Thoracic aorta (tissue), 2 donors: ENCODE results near the gene IMP3. TPM values are rescaled to one million over a fixed set of nuclear protein-coding genes. Genes with fewer than 3 reads are reported as not detected.

Experiments
- ATAC-seq: fragments of 150-250 bp; one replicate; pipeline ENCODE4 v1.8.0; 2017; ENCODE audit warnings: low read depth; ENCODE audit not compliant: insufficient number of reproducible peaks, low FRiP score
- DNase-seq: peaks from one replicate; pipeline ENCODE4 v3.0.0-alpha.2; 2020; ENCODE audit warnings: low spot score
- H3K27ac ChIP-seq, 2 donors: fragments of 200-600 bp; sonication (generic); 1 replicate in 1 of 2; 2 replicates in 1 of 2; pipeline ENCODE4 v1.5.1; 2016; ENCODE audit warnings: mild to moderate bottlenecking in 2 of 2, moderate library complexity in 2 of 2
- H3K27me3 ChIP-seq: fragments of 200-600 bp; sonication (generic); replicated peaks from 2 replicates; pipeline ENCODE4 v1.6.0; 2016; ENCODE audit warnings: mild to moderate bottlenecking; ENCODE audit not compliant: insufficient read depth
- H3K36me3 ChIP-seq: fragments of 200-600 bp; sonication (generic); one replicate; pipeline ENCODE4 v1.5.1; 2016
- H3K4me1 ChIP-seq, 2 donors: fragments of 200-600 bp; sonication (generic); 1 replicate in 1 of 2; 2 replicates in 1 of 2; pipeline versions ENCODE4 v1.5.1 to v1.6.0; 2016; ENCODE audit warnings: low read depth in 2 of 2, mild to moderate bottlenecking in 1 of 2; ENCODE audit not compliant: control insufficient read depth in 1 of 2
- H3K4me3 ChIP-seq: fragments of 200-600 bp; sonication (generic); 2 replicates; pipeline ENCODE4 v1.5.1; 2016; ENCODE audit warnings: mild to moderate bottlenecking
- H3K9me3 ChIP-seq: fragments of 200-600 bp; sonication (generic); 2 replicates; pipeline ENCODE4 v1.5.1; 2016
- total RNA-seq, 2 donors: library from RNA; depleted of rRNA; stranded (reverse); fragments of >200 nt; gene quantifications; one replicate each; pipeline versions ENCODE4 v1.1.0 to v1.2.3, GENCODE V29; 2016
- TF ChIP-seq, protein P1 (sequence below): fragments of 200-600 bp; sonication (generic); IDR thresholded peaks from one replicate; pipeline ENCODE4 v1.5.1; 2019; ENCODE audit warnings: antibody characterized with exemption

IMP3 gene
- total RNA-seq, 2 donors from 2014 or later: 79.9 to 127 TPM

DNA sequence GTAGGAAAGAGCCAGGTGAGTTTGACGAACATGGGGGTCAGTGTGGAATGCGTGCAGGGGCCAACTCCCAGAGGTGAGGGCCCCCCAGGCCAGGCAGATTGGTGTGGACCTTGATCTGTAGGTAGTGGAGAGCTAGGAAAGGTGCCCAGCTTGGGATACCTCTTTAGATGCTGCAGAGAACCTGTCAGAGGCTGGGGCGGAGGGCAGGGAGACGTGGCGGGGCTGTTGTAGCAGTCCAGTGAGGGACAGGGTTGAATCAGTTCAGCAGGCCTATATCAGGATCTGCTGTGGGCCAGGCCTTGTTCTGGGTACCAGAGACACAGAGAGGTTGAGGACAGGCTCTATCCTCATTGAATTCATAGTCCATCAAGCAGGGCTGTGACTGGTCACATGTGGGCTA lies 16.3 kb upstream of the IMP3 start:
- Histone ChIP-seq H3K4me3 (no peak overlapping the region), H3K27ac (peak overlapping the region; percentile 21 to 53), H3K36me3 (peaks cover 21% of the 10 kb centered on the region), H3K9me3 (no peaks in the 10 kb centered on the region), H3K4me1 (peaks cover 57 to 85% of the 10 kb centered on the region in 2 donors), H3K27me3 (no peaks in the 10 kb centered on the region)
- no peak for DNase-seq
- TF ChIP-seq, protein P1, sequence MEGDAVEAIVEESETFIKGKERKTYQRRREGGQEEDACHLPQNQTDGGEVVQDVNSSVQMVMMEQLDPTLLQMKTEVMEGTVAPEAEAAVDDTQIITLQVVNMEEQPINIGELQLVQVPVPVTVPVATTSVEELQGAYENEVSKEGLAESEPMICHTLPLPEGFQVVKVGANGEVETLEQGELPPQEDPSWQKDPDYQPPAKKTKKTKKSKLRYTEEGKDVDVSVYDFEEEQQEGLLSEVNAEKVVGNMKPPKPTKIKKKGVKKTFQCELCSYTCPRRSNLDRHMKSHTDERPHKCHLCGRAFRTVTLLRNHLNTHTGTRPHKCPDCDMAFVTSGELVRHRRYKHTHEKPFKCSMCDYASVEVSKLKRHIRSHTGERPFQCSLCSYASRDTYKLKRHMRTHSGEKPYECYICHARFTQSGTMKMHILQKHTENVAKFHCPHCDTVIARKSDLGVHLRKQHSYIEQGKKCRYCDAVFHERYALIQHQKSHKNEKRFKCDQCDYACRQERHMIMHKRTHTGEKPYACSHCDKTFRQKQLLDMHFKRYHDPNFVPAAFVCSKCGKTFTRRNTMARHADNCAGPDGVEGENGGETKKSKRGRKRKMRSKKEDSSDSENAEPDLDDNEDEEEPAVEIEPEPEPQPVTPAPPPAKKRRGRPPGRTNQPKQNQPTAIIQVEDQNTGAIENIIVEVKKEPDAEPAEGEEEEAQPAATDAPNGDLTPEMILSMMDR: no peak
- ATAC-seq: no peak

DNA sequence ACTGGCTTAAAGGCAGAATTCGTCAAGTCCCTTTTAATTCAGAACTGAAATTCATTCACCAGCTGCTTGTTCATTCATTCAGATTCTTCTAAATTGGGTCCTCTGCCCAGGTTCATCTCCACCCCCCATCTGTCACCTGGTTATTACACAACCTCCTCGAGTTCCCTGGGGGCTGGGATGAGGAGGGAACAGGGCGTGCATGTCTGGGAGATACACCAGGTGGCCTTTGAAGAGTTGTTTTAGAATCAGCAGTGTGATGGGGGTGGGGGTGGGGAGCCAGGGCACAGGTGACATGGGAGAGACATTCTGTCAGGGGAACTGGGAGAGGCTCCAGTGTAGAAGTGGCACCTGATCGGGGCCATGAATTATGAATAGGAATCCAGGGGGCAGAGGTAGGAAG lies 15.9 kb upstream of the IMP3 start:
- H3K36me3 ChIP-seq: peaks cover 21% of the 10 kb centered on the region
- ATAC-seq: no peak
- peak overlapping the region; percentile 21 to 53 for H3K27ac ChIP-seq

DNA sequence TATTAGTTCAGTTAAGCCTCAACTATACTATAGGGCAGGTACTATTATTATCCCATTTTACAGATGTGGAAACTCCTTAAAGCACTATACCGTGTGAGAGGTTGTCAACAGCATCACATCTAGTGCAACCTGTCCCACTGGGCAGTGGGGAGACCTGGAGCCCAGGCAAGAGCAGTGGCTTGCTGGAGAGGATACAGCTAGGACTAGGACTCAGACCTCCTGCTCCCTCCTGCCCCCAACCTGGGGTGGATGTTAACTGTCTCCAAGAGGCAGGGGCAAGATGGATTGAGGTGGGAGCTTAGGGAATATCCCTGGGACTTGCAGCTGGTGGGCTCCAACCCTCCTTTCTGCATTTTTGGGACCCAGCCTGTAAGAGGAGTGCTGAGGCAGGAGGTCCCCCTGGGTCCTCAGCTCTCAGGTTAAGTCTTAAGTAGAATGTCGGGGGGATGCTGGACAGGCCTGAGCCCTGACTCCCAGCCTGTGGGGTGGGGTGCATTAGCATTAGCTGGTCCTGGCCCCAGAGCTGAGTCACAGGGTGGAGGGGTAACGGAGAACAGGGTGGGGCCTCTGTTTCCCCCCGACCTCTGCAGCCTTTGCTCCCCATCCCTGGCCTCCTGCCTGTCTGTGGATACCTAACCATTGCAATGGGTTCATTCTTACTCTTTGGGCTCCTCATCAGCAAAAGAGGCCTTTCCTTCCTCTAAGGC lies 14.3 kb upstream of the IMP3 start:
- no peak for DNase-seq
- no peaks in the 10 kb centered on the region for H3K27me3 ChIP-seq
- TF ChIP-seq, protein P1: no peak
- peak overlapping the region; percentile 31 to 44 for H3K27ac ChIP-seq
- ATAC-seq: no peak
- H3K4me1 ChIP-seq: peaks cover 45 to 86% of the 10 kb centered on the region in 2 donors
- peak overlapping the region; percentile 20 for H3K4me3 ChIP-seq
- H3K9me3 ChIP-seq: no peaks in the 10 kb centered on the region
- H3K36me3 ChIP-seq: peaks cover 19% of the 10 kb centered on the region

More for the DNA sequence above, 15.9 kb upstream of the IMP3 start:
- Histone ChIP-seq H3K4me1 (peaks cover 57 to 86% of the 10 kb centered on the region in 2 donors), H3K9me3 (no peaks in the 10 kb centered on the region), H3K27me3 (no peaks in the 10 kb centered on the region), H3K4me3 (no peak overlapping the region)
- DNase-seq: no peak
- TF ChIP-seq, protein P1: no peak

DNA sequence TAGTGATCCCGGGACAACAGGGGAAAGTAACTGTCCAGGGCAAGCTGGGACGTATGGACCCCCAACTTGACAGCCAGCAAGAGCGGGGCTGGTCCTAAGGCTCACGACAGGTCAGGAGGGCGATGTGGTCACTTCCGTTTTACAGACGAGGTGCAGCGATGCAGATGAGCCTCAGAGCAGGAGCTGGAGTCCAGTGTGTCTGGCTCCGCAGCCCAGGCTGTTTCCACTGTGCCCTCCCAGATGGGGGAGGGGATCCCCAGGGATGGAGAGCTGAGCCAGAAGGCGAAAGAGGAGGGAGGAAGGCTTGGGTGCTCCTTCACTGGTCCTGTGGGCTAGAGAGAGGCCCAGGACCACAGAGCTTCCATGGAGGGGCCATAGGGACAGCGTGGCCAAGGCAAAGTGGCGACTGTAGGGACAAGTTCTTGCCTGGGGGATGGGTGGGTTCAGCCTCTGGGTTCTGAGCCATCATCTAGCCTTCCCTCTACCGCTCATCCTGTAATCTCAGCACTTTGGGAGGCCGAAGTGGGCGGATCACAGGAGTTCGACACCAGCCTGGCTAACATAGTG lies 13.4 kb upstream of the IMP3 start:
- peak overlapping the region; percentile 64 to 92 for H3K27ac ChIP-seq

More for the DNA sequence above, 13.4 kb upstream of the IMP3 start:
- Histone ChIP-seq H3K4me1 (peaks cover 40 to 83% of the 10 kb centered on the region in 2 donors), H3K27me3 (no peaks in the 10 kb centered on the region), H3K4me3 (peak overlapping the region; percentile 79), H3K9me3 (no peaks in the 10 kb centered on the region), H3K36me3 (peaks cover 19% of the 10 kb centered on the region)
- no peak for DNase-seq
- no peak for ATAC-seq
- TF ChIP-seq, protein P1: no peak
